ENCODE measurements around the gene RAB27A. TPM values are rescaled to one million over a fixed set of nuclear protein-coding genes. Genes with fewer than 3 reads are reported as not detected.
A peak's percentile ranks its signal among the peaks of the same experiment; 100 is the strongest.
"Not testable (repeated sequence)": the region's sequence is repeated elsewhere in the genome, so short reads cannot be mapped to it uniquely, and the experiment has no call there.

The RAB27A gene
- total RNA-seq, 8 experiments from 2014 or later: 1.6 to 6.1 (median 3.6) TPM

GRCh38 chr15:55290528-55291057 lies 980 bp upstream of the RAB27A start:
- 0 to 80% (median 3%) methylated on average over 1 to 17 of the region's 17 CpGs; no CpG with 5 or more reads in 1 of the 10 experiments for WGBS, 10 experiments
- Histone ChIP-seq H3K4me1 (replicated peaks in 1 of 2) (peaks cover 2 to 4% of the 10 kb centered on the region in 2 donors), H3K4me3 (peak overlapping the region; percentile 31 to 57 (median 50)), H3K27ac (no peak overlapping the region)
- in situ Hi-C loops (cut with MboI; ENCODE audit: low pct_unique_long_range_greater_than_20kb in 2 of 9, low sequenced_read_pairs in 9 of 9, unreplicated experiment in 9 of 9): no loop called here
- ATAC-seq (replicated peaks in 6 of 8): peak; percentile 73 to 92 (median 89)

- peak; percentile 8 to 59 (median 40) for ATAC-seq (replicated peaks in 6 of 8)
- in situ Hi-C loops (cut with MboI; ENCODE audit: low pct_unique_long_range_greater_than_20kb in 2 of 9, low sequenced_read_pairs in 9 of 9, unreplicated experiment in 9 of 9): loop anchor here in 1 of 9 experiments (10.0 kb wide), 1 partner anchor 64 kb away; no protein-coding TSS in a partner anchor
- peak overlapping the region; percentile 31 to 57 (median 50) for H3K4me3 ChIP-seq
- no peak overlapping the region for H3K27ac ChIP-seq
- WGBS, 10 experiments: 8 to 60% (median 20%) methylated on average over 2 to 7 of the region's 37 CpGs; no CpG with 5 or more reads in 5 of the 10 experiments
- H3K4me1 ChIP-seq (replicated peaks in 1 of 2): peaks cover 2 to 4% of the 10 kb centered on the region in 2 donors
Observed at GRCh38 chr15:55289011-55289745, 435 bp downstream of the RAB27A start.

GRCh38 chr15:55288006-55288717 lies 1.5 kb downstream of the RAB27A start:
- ATAC-seq (replicated peaks in 6 of 8): no peak

GRCh38 chr15:55286442-55287189 lies 3.0 kb downstream of the RAB27A start:
- ATAC-seq (replicated peaks in 6 of 8); H3K27ac ChIP-seq; H3K4me3 ChIP-seq; H3K4me1 ChIP-seq (replicated peaks in 1 of 2): not testable (repeated sequence)
- 92 to 100% (median 100%) methylated on average over 1 to 9 of the region's 10 CpGs; no CpG with 5 or more reads in 1 of the 10 experiments for WGBS, 10 experiments
- in situ Hi-C loops (cut with MboI; ENCODE audit: low pct_unique_long_range_greater_than_20kb in 2 of 9, low sequenced_read_pairs in 9 of 9, unreplicated experiment in 9 of 9): loop anchor here in 1 of 9 experiments (10.0 kb wide), 1 partner anchor 62 kb away; no protein-coding TSS in a partner anchor

More at GRCh38 chr15:55288006-55288717, 1.5 kb downstream of the RAB27A start:
- Histone ChIP-seq H3K4me1 (replicated peaks in 1 of 2) (peaks cover 2 to 4% of the 10 kb centered on the region in 2 donors), H3K27ac (no peak overlapping the region), H3K4me3 (peak overlapping the region in 1 of 5 donors; percentile 57)
- WGBS, 10 experiments: 90 to 100% (median 98%) methylated on average over 2 to 8 of the region's 8 CpGs
- in situ Hi-C loops (cut with MboI; ENCODE audit: low pct_unique_long_range_greater_than_20kb in 2 of 9, low sequenced_read_pairs in 9 of 9, unreplicated experiment in 9 of 9): loop anchor here in 1 of 9 experiments (10.0 kb wide), 1 partner anchor 63 kb away; no protein-coding TSS in a partner anchor

DNA sequence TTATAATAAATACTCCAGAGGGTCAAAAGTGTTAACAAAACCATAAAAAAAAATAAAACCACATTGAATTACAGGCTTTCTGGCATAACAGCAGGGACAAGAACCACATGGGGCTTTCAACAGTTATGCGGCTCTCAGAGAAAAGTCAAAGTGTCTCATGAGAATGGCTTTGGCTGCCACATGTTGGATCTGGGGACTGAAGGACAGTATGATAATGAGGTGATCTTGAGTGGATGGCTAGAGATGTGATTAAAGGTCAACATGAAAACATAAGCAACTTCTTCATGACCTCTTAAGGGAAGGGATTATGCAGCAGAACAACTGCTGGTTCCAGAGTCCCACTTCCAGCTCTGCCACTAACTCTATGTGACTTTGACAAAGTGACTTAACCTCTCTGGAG lies 5.2 kb downstream of the RAB27A start:
- Histone ChIP-seq H3K27ac (no peak overlapping the region), H3K4me1 (replicated peaks in 1 of 2) (peaks cover 2 to 4% of the 10 kb centered on the region in 2 donors), H3K4me3 (no peak overlapping the region)
- WGBS, 10 experiments: 57 to 100% (median 92%) methylated on average over 1 of the region's 1 CpG; no CpG with 5 or more reads in 5 of the 10 experiments
- in situ Hi-C loops (cut with MboI; ENCODE audit: low pct_unique_long_range_greater_than_20kb in 2 of 9, low sequenced_read_pairs in 9 of 9, unreplicated experiment in 9 of 9): loop anchor here in 1 of 9 experiments (10.0 kb wide), 1 partner anchor 60 kb away; no protein-coding TSS in a partner anchor
- no peak for ATAC-seq (replicated peaks in 6 of 8)

GRCh38 chr15:55283379-55284147 lies 6.0 kb downstream of the RAB27A start:
- no peak overlapping the region for H3K4me3 ChIP-seq
- no peak for ATAC-seq (replicated peaks in 6 of 8)
- no peak overlapping the region for H3K27ac ChIP-seq
- 20 to 100% (median 91%) methylated on average over 1 to 6 of the region's 6 CpGs; no CpG with 5 or more reads in 1 of the 10 experiments for WGBS, 10 experiments
- no peaks in the 10 kb centered on the region for H3K4me1 ChIP-seq (replicated peaks in 1 of 2)
- in situ Hi-C loops (cut with MboI; ENCODE audit: low pct_unique_long_range_greater_than_20kb in 2 of 9, low sequenced_read_pairs in 9 of 9, unreplicated experiment in 9 of 9): loop anchor here in 1 of 9 experiments (10.0 kb wide), 1 partner anchor 59 kb away; no protein-coding TSS in a partner anchor

- Histone ChIP-seq H3K27ac (no peak overlapping the region), H3K4me3 (no peak overlapping the region), H3K4me1 (replicated peaks in 1 of 2) (no peaks in the 10 kb centered on the region)
- in situ Hi-C loops (cut with MboI; ENCODE audit: low pct_unique_long_range_greater_than_20kb in 2 of 9, low sequenced_read_pairs in 9 of 9, unreplicated experiment in 9 of 9): loop anchor here in 1 of 9 experiments (10.0 kb wide), 1 partner anchor 58 kb away; no protein-coding TSS in a partner anchor
- ATAC-seq (replicated peaks in 6 of 8): peak in 2 of 8 experiments; percentile 51 to 64
- WGBS, 10 experiments: 83 to 100% (median 92%) methylated on average over 1 to 5 of the region's 5 CpGs; no CpG with 5 or more reads in 3 of the 10 experiments
Observed at GRCh38 chr15:55282284-55282833, 7.3 kb downstream of the RAB27A start.

DNA sequence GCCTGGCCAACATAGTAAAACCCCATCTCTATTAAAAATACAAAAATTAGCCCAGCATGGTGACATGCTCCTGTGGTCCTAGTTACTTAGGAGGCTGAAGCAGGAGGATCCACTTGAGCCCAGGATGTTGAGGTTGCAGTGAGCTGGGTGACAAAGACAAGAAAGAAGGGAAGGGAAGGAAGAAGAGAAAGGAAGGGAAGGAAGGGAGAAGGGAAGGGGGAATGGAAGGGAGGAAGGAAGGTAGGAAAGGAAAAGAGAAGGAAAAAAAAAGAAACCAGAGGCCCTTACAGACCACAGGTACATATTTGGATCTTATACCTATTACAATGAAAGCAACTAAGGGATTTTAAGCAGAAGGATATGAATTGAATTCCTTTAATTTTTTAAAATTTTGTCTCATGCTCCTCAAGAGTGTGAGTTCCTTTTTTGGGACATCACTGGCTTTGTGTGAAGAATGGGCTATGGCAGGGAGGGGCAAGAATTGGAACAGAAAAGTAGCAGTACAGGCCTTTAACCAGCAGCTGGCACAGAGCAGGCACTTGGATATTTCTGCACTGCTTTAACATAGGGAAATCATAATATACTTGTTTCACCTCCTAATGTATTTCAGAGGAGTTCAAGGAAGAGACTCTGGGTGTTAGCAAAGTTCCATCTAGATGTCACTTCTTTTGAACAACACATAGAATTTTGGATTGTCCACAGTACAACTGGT lies 7.9 kb downstream of the RAB27A start:
- peak in 3 of 8 experiments; percentile 44 to 57 (median 46) for ATAC-seq (replicated peaks in 6 of 8)
- Histone ChIP-seq H3K27ac (no peak overlapping the region), H3K4me1 (replicated peaks in 1 of 2) (no peaks in the 10 kb centered on the region), H3K4me3 (no peak overlapping the region)
- in situ Hi-C loops (cut with MboI; ENCODE audit: low pct_unique_long_range_greater_than_20kb in 2 of 9, low sequenced_read_pairs in 9 of 9, unreplicated experiment in 9 of 9): loop anchor here in 1 of 9 experiments (10.0 kb wide), 1 partner anchor 57 kb away; no protein-coding TSS in a partner anchor

DNA sequence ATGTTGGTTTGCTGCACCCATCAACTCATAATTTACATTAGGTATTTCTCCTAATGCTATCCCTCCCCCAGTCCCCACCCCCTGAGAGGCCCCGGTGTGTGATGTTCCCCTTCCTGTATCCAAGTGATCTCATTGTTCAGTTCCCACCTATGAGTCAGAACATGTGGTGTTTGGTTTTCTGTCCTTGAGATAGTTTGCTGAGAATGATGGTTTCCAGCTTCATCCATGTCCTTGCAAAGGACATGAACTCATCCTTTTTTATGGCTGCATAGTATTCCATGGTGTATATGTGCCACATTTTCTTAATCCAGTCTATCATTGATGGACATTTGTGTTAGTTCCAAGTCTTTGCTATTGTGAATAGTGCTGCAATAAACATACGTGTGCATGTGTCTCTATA lies 9.0 kb downstream of the RAB27A start:
- not testable (repeated sequence) for H3K4me1 ChIP-seq (replicated peaks in 1 of 2); ATAC-seq (replicated peaks in 6 of 8); H3K27ac ChIP-seq; H3K4me3 ChIP-seq
- 75 to 100% methylated on average over 1 of the region's 2 CpGs; no CpG with 5 or more reads in 8 of the 10 experiments for WGBS, 10 experiments
- in situ Hi-C loops (cut with MboI; ENCODE audit: low pct_unique_long_range_greater_than_20kb in 2 of 9, low sequenced_read_pairs in 9 of 9, unreplicated experiment in 9 of 9): loop anchor here in 1 of 9 experiments (10.0 kb wide), 1 partner anchor 56 kb away; no protein-coding TSS in a partner anchor

DNA sequence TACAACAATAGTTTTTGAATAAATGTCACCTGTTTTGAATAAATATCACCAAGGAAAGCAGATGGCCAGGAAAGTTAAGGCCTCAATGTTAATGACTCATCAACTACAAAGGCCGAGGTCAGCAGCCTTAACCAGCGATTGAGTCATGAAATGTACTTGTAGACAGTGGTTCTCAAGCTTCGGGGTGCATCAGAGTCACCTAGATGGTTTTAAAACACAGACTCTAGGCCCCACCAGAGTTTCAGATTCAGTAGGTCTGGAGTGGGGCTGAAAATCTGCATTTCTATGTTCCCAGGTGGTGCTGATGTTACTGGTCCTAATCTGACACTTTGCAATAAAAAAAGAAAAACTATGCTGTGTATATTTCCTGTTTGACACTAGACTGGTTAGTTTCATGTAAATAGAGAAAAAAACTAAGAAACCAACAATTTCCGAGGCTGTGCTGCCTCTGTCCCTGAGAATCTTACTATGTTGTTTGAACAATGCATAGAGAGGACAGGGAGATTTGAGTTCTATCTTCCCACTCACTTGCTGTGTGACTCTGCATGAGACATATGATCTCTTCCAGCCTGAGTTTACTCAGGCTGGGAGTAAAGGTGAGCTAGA lies 9.8 kb downstream of the RAB27A start:
- H3K4me1 ChIP-seq (replicated peaks in 1 of 2): no peaks in the 10 kb centered on the region
- peak in 6 of 8 experiments; percentile 32 to 73 (median 60) for ATAC-seq (replicated peaks in 6 of 8)
- H3K27ac ChIP-seq: no peak overlapping the region
- in situ Hi-C loops (cut with MboI; ENCODE audit: low pct_unique_long_range_greater_than_20kb in 2 of 9, low sequenced_read_pairs in 9 of 9, unreplicated experiment in 9 of 9): loop anchor here in 1 of 9 experiments (10.0 kb wide), 1 partner anchor 55 kb away; no protein-coding TSS in a partner anchor
- WGBS, 10 experiments: 0 to 93% (median 80%) methylated on average over 1 to 4 of the region's 4 CpGs; no CpG with 5 or more reads in 1 of the 10 experiments
- no peak overlapping the region for H3K4me3 ChIP-seq
